ENCODE data around the gene AJM1. TPM values are rescaled to one million over a fixed set of nuclear protein-coding genes. Genes with fewer than 3 reads are reported as not detected.
"Not testable (repeated sequence)": the region's sequence is repeated elsewhere in the genome, so short reads cannot be mapped to it uniquely, and the experiment has no call there.

The AJM1 gene
- total RNA-seq, 1 experiment from 2014 or later = 7.2 TPM

DNA sequence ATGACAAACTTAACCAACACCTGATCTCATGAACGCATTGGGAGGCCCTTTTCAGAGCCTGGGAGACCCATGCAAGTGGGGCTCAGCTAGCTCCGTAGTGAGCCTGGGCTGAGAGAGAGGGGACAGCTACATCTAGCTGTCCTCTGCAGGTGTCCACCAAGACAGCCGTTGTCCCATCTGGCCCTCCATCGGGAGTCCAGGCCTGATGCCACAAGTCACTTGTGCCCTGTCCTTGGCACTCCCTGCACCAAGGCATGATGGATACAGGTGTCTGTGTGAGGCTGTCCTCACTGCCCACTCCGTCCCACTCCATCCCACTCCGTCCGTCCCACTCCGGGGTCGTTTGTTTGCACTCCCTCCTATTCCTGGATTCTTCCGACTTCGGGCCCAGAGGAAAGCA, 26.4 kb downstream of the AJM1 start:
- intact Hi-C loops (cut with micrococcal nuclease; ENCODE audit: unreplicated experiment) = no loop called here
- Histone ChIP-seq H3K27ac (ENCODE audit: low read length) (no peak overlapping the region), H3K4me3 (ENCODE audit: low read depth in 2 of 2, low read length in 2 of 2) (no peak overlapping the region), H3K9me3 (ENCODE audit: control insufficient read depth, insufficient read depth, low read depth, low read length) (peaks cover 6% of the 10 kb centered on the region; the same call in 1 of the 2 replicates), H3K4me1 (ENCODE audit: control insufficient read depth, insufficient read depth, low read length) (peaks cover 3% of the 10 kb centered on the region; the same call in 1 of the 2 replicates), H3K27me3 (ENCODE audit: control insufficient read depth, insufficient read depth, low read length) (no peaks in the 10 kb centered on the region), H3K36me3 (ENCODE audit: control insufficient read depth, insufficient read depth, low read length) (no peaks in the 10 kb centered on the region; the same call in 1 of the 2 replicates)
- POLR2A ChIA-PET = no interaction called here
- CTCF ChIA-PET = interaction anchor here (0.6 kb wide), 1 partner anchor 358 kb away, joined by 6 read pairs; no protein-coding TSS in a partner anchor
- no TSS peak for BruUV-seq (replicated peaks)
- TF ChIP-seq, protein P1, sequence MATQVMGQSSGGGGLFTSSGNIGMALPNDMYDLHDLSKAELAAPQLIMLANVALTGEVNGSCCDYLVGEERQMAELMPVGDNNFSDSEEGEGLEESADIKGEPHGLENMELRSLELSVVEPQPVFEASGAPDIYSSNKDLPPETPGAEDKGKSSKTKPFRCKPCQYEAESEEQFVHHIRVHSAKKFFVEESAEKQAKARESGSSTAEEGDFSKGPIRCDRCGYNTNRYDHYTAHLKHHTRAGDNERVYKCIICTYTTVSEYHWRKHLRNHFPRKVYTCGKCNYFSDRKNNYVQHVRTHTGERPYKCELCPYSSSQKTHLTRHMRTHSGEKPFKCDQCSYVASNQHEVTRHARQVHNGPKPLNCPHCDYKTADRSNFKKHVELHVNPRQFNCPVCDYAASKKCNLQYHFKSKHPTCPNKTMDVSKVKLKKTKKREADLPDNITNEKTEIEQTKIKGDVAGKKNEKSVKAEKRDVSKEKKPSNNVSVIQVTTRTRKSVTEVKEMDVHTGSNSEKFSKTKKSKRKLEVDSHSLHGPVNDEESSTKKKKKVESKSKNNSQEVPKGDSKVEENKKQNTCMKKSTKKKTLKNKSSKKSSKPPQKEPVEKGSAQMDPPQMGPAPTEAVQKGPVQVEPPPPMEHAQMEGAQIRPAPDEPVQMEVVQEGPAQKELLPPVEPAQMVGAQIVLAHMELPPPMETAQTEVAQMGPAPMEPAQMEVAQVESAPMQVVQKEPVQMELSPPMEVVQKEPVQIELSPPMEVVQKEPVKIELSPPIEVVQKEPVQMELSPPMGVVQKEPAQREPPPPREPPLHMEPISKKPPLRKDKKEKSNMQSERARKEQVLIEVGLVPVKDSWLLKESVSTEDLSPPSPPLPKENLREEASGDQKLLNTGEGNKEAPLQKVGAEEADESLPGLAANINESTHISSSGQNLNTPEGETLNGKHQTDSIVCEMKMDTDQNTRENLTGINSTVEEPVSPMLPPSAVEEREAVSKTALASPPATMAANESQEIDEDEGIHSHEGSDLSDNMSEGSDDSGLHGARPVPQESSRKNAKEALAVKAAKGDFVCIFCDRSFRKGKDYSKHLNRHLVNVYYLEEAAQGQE (IDR thresholded peaks at IDR 0.05; ENCODE audit: insufficient read depth in 1 of 2, low read depth in 2 of 2, low read length in 1 of 2) = no peak
- TF ChIP-seq TCF7L2 (IDR thresholded peaks at IDR 0.05; ENCODE audit: low read depth, low read length) (no peak), POLR2AphosphoS5 (IDR thresholded peaks at IDR 0.05; ENCODE audit: low read depth, low read length) (no peak), SIN3A (IDR thresholded peaks at IDR 0.05; ENCODE audit: borderline replicate concordance, insufficient read depth, low read depth, low read length) (no peak)
- ATAC-seq = no peak
- in situ Hi-C loops (cut with HindIII; ENCODE audit: low pct_unique_long_range_greater_than_20kb, low sequenced_read_pairs) = no loop called here
- DNase-seq (ENCODE audit: low read depth, low spot score) = no peak

DNA sequence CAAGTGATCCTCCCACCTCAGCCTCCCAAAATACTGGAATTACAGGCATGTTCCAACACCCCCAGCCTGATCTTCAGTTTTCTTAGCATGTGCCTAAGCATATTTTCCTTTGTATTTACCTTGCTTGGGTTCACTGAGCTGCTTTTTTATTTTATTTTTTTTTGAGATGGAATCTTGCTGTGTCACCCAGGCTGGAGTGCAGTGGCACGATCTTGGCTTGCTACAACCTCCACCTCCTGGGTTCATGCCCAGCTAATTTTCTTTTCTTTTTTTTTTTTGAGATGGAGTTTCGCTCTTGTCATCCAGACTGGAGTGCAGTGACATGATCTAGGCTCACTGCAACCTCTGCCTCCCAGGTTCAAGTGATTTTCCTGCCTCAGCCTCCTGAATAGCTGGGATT, 27.3 kb downstream of the AJM1 start:
- in situ Hi-C loops (cut with HindIII; ENCODE audit: low pct_unique_long_range_greater_than_20kb, low sequenced_read_pairs); H3K27ac ChIP-seq (ENCODE audit: low read length); H3K36me3 ChIP-seq (ENCODE audit: control insufficient read depth, insufficient read depth, low read length); H3K4me3 ChIP-seq (ENCODE audit: low read depth in 2 of 2, low read length in 2 of 2); H3K4me1 ChIP-seq (ENCODE audit: control insufficient read depth, insufficient read depth, low read length); DNase-seq (ENCODE audit: low read depth, low spot score); POLR2A ChIA-PET; intact Hi-C loops (cut with micrococcal nuclease; ENCODE audit: unreplicated experiment); BruUV-seq (replicated peaks); H3K27me3 ChIP-seq (ENCODE audit: control insufficient read depth, insufficient read depth, low read length); CTCF ChIA-PET; ATAC-seq; H3K9me3 ChIP-seq (ENCODE audit: control insufficient read depth, insufficient read depth, low read depth, low read length): not testable (repeated sequence)

- POLR2A ChIA-PET = no interaction called here
- ATAC-seq = no peak
- Histone ChIP-seq H3K27ac (ENCODE audit: low read length) (no peak overlapping the region), H3K9me3 (ENCODE audit: control insufficient read depth, insufficient read depth, low read depth, low read length) (peaks cover 6% of the 10 kb centered on the region; the same call in 1 of the 2 replicates), H3K4me1 (ENCODE audit: control insufficient read depth, insufficient read depth, low read length) (no peaks in the 10 kb centered on the region), H3K27me3 (ENCODE audit: control insufficient read depth, insufficient read depth, low read length) (no peaks in the 10 kb centered on the region), H3K4me3 (ENCODE audit: low read depth in 2 of 2, low read length in 2 of 2) (no peak overlapping the region), H3K36me3 (ENCODE audit: control insufficient read depth, insufficient read depth, low read length) (no peaks in the 10 kb centered on the region)
- intact Hi-C loops (cut with micrococcal nuclease; ENCODE audit: unreplicated experiment) (no loop called here), in situ Hi-C loops (cut with HindIII; ENCODE audit: low pct_unique_long_range_greater_than_20kb, low sequenced_read_pairs) (no loop called here)
- no peak for DNase-seq (ENCODE audit: low read depth, low spot score)
- BruUV-seq (replicated peaks) = no TSS peak
- CTCF ChIA-PET = interaction anchor here (0.9 kb wide), 1 partner anchor 97 kb away, joined by 3 read pairs; no protein-coding TSS in a partner anchor
- TF ChIP-seq, protein P2, sequence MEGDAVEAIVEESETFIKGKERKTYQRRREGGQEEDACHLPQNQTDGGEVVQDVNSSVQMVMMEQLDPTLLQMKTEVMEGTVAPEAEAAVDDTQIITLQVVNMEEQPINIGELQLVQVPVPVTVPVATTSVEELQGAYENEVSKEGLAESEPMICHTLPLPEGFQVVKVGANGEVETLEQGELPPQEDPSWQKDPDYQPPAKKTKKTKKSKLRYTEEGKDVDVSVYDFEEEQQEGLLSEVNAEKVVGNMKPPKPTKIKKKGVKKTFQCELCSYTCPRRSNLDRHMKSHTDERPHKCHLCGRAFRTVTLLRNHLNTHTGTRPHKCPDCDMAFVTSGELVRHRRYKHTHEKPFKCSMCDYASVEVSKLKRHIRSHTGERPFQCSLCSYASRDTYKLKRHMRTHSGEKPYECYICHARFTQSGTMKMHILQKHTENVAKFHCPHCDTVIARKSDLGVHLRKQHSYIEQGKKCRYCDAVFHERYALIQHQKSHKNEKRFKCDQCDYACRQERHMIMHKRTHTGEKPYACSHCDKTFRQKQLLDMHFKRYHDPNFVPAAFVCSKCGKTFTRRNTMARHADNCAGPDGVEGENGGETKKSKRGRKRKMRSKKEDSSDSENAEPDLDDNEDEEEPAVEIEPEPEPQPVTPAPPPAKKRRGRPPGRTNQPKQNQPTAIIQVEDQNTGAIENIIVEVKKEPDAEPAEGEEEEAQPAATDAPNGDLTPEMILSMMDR (IDR thresholded peaks at IDR 0.05) = no peak
- TF ChIP-seq SIN3A (IDR thresholded peaks at IDR 0.05; ENCODE audit: borderline replicate concordance, insufficient read depth, low read depth, low read length) = no peak
- no peak for TF ChIP-seq POLR2AphosphoS5 (IDR thresholded peaks at IDR 0.05; ENCODE audit: low read depth, low read length)
- TF ChIP-seq TCF7L2 (IDR thresholded peaks at IDR 0.05; ENCODE audit: low read depth, low read length) = no peak
- TF ChIP-seq, protein P1 (IDR thresholded peaks at IDR 0.05; ENCODE audit: insufficient read depth in 1 of 2, low read depth in 2 of 2, low read length in 1 of 2) = no peak
Observed at GRCh38 chr9:136875155-136875554, 32.9 kb downstream of the AJM1 start.

All from Panc1 (cell line).